Brain microvascular endothelial cell (primary cell): ENCODE results near the gene ZNF277.

Experiments used
- DNase-seq: peaks from one replicate; pipeline ENCODE4 v3.0.0-alpha.2; 2020
- H3K27ac ChIP-seq: fragments of 250-450 bp; sonication (Bioruptor Pico); 2 replicates; pipeline ENCODE4 v1.5.1; 2020; ENCODE audit warnings: mild to moderate bottlenecking, moderate library complexity
- H3K27me3 ChIP-seq: fragments of 250-450 bp; sonication (Bioruptor Pico); replicated peaks from 2 replicates; pipeline ENCODE4 v1.5.1; 2020; ENCODE audit warnings: mild to moderate bottlenecking
- H3K36me3 ChIP-seq: fragments of 250-450 bp; sonication (Bioruptor Pico); replicated peaks from 2 replicates; pipeline ENCODE4 v1.5.1; 2020; ENCODE audit warnings: mild to moderate bottlenecking
- H3K4me3 ChIP-seq: 2 replicates; pipeline ENCODE4 v1.5.1; 2011; ENCODE audit warnings: low read depth, mild to moderate bottlenecking, control low read depth, low read length, moderate library complexity
- CTCF ChIP-seq: IDR thresholded peaks from 2 replicates; pipeline ENCODE4 v1.5.1; 2011; ENCODE audit warnings: low read depth, mild to moderate bottlenecking, moderate library complexity, low read length, control low read depth, inconsistent platforms; ENCODE audit errors: missing control alignments
- in situ Hi-C: cut with HindIII; loops from 2 replicates; pipeline ENCODE4 v1.10.0; 2017; ENCODE audit warnings: low sequenced_read_pairs, low pct_ligation_motif_present

ZNF277 gene

GRCh38 chr7:112254156-112254555 is 47.7 kb downstream of the ZNF277 start:
- no peaks in the 10 kb centered on the region for H3K27me3 ChIP-seq
- H3K4me3 ChIP-seq = no peak overlapping the region
- no peak for TF ChIP-seq CTCF
- in situ Hi-C loops = no loop called here
- no peak for DNase-seq
- H3K27ac ChIP-seq = no peak overlapping the region
- H3K36me3 ChIP-seq = no peaks in the 10 kb centered on the region

GRCh38 chr7:112254709-112255387 is 48.4 kb downstream of the ZNF277 start:
- Histone ChIP-seq H3K27ac (no peak overlapping the region), H3K36me3 (no peaks in the 10 kb centered on the region), H3K4me3 (no peak overlapping the region), H3K27me3 (no peaks in the 10 kb centered on the region)
- DNase-seq = no peak
- no peak for TF ChIP-seq CTCF
- in situ Hi-C loops = no loop called here

- DNase-seq = no peak
- in situ Hi-C loops = no loop called here
- no peak overlapping the region for H3K27ac ChIP-seq
- H3K27me3 ChIP-seq = no peaks in the 10 kb centered on the region
- H3K4me3 ChIP-seq = no peak overlapping the region
- no peak for TF ChIP-seq CTCF
- no peaks in the 10 kb centered on the region for H3K36me3 ChIP-seq
Observed at GRCh38 chr7:112255388-112255720, 48.9 kb downstream of the ZNF277 start.

- no peak overlapping the region for H3K27ac ChIP-seq
- no peak for DNase-seq
- H3K4me3 ChIP-seq = no peak overlapping the region
- TF ChIP-seq CTCF = no peak
- no peaks in the 10 kb centered on the region for H3K36me3 ChIP-seq
- in situ Hi-C loops = no loop called here
- no peaks in the 10 kb centered on the region for H3K27me3 ChIP-seq
Observed at GRCh38 chr7:112257073-112257472, 50.6 kb downstream of the ZNF277 start.

GRCh38 chr7:112260911-112261310 is 54.4 kb downstream of the ZNF277 start:
- no peak for DNase-seq
- TF ChIP-seq CTCF = no peak
- H3K4me3 ChIP-seq = no peak overlapping the region
- in situ Hi-C loops = no loop called here
- no peaks in the 10 kb centered on the region for H3K36me3 ChIP-seq
- no peak overlapping the region for H3K27ac ChIP-seq
- H3K27me3 ChIP-seq = no peaks in the 10 kb centered on the region

GRCh38 chr7:112262036-112262435 is 55.5 kb downstream of the ZNF277 start:
- no peaks in the 10 kb centered on the region for H3K36me3 ChIP-seq
- no peaks in the 10 kb centered on the region for H3K27me3 ChIP-seq
- no peak overlapping the region for H3K27ac ChIP-seq
- no peak overlapping the region for H3K4me3 ChIP-seq
- in situ Hi-C loops = no loop called here
- DNase-seq = no peak
- TF ChIP-seq CTCF = no peak
